NCI-H2107 treated with DMSO at 0.1 percent for 48 hours (cell line): ENCODE results near the gene ZNF526.

ENCODE experiments used
- DNase-seq: peaks from one replicate; lab custom pipeline; 2025; ENCODE audit not compliant: unreplicated experiment; lab: John Stamatoyannopoulos, UW

Gene ZNF526

GRCh38 chr19:42219812-42220750 lies at the start of gene ZNF526:
Gene ZNF526 (plus strand): TSS chr19:42220312. CDS start chr19:42224404, 4,092 bp downstream.
- DNase-seq: peak; percentile 88

- no peak for DNase-seq
Observed at GRCh38 chr19:42170715-42171114, 49.4 kb upstream of the ZNF526 start.

GRCh38 chr19:42172261-42172660 lies 47.9 kb upstream of the ZNF526 start:
- DNase-seq: no peak

GRCh38 chr19:42173695-42174094 lies 46.4 kb upstream of the ZNF526 start:
- no peak for DNase-seq

GRCh38 chr19:42174188-42174587 lies 45.9 kb upstream of the ZNF526 start:
- no peak for DNase-seq

GRCh38 chr19:42174958-42175734 lies 45.0 kb upstream of the ZNF526 start:
- no peak for DNase-seq

- peak; percentile 49 for DNase-seq
Observed at GRCh38 chr19:42175952-42176648, 44.0 kb upstream of the ZNF526 start.

- no peak for DNase-seq
Observed at GRCh38 chr19:42176649-42176989, 43.5 kb upstream of the ZNF526 start.

GRCh38 chr19:42176990-42177685 lies 43.0 kb upstream of the ZNF526 start:
- DNase-seq: peak; percentile 82

- no peak for DNase-seq
Observed at GRCh38 chr19:42177686-42178019, 42.5 kb upstream of the ZNF526 start.

GRCh38 chr19:42178791-42179674 lies 41.1 kb upstream of the ZNF526 start:
- DNase-seq: no peak

- DNase-seq: peak; percentile 48
Observed at GRCh38 chr19:42184401-42184861, 35.7 kb upstream of the ZNF526 start.

GRCh38 chr19:42185277-42185676 lies 34.8 kb upstream of the ZNF526 start:
- DNase-seq: no peak

GRCh38 chr19:42188665-42189064 lies 31.4 kb upstream of the ZNF526 start:
- no peak for DNase-seq

GRCh38 chr19:42189133-42189532 lies 31.0 kb upstream of the ZNF526 start:
- DNase-seq: no peak

- no peak for DNase-seq
Observed at GRCh38 chr19:42191330-42191729, 28.8 kb upstream of the ZNF526 start.

- DNase-seq: peak; percentile 70
Observed at GRCh38 chr19:42191855-42192254, 28.3 kb upstream of the ZNF526 start.

GRCh38 chr19:42193294-42193693 lies 26.8 kb upstream of the ZNF526 start:
- no peak for DNase-seq

GRCh38 chr19:42193706-42194105 lies 26.4 kb upstream of the ZNF526 start:
- DNase-seq: no peak
